ENCODE measurements around the gene ISYNA1.
A peak's percentile ranks its signal among the peaks of the same experiment; 100 is the strongest.

Gene ISYNA1

GRCh38 chr19:18443831-18444230 is 5.9 kb upstream of the ISYNA1 start:
- DNase-seq (ENCODE audit: low read depth), result no peak

GRCh38 chr19:18443406-18443805 is 5.5 kb upstream of the ISYNA1 start:
- DNase-seq (ENCODE audit: low read depth), result no peak

DNA sequence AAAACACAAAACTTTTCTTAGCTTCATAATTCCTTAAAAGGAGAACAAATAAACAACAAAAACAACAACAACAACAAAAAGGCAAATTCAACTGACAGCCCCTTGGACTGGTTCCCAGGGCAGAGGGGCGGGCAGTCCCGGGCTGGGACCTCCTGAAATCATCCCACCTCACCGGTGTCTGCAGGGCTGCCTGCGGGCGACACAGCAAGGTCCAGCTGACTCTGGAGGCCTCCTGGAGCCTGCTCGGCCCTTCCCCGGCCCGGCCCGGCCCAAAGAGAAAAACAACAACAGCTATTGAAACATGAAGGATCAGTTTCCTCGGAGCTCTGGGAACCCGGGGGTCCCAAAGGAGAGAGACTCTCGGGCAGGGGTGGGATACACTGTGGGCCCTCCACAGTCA is 5.0 kb upstream of the ISYNA1 start:
- DNase-seq (ENCODE audit: low read depth), result no peak

GRCh38 chr19:18441804-18442788 is 4.2 kb upstream of the ISYNA1 start:
- no peak for DNase-seq (ENCODE audit: low read depth)

DNA sequence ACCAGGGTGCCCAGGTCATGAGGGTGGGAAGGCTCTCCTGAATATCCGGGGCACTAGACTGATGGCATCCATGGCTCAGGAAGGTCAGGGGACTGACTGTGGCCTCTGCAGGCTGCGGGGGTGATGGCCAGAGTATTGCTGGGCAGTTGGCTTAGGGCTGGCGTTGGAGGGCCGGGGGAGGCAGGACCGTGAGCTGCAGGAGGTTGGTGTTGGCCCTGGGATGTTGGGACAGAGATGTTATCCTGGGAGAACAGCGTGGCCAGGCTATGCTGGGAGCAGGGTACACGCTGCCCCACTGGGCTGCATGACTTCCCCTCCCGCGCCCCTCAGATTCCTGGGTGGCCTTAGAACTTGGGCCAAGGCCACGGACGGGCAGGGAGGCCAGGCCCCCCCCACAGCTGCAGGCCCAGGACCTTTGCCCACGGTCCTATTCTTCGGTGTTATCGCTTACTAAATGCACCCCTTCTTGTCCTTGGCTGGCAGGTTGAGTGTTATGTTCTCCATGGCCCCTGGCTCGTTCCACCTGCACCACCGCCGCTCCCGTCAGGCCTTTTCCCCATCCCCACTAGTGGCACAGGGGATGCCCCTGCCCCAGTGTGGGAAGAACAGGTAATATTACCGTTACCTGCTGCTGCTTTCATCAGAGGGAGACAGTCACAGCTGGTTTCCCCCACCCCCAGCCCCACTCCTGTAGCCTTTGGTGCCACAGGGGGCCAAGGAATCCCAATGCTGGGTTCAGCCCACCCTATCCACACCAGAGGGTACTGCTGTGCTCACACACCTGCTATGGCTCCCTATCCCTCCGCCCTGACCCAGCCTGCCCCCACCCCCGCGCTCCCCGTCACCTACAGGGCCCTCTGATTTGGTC is 3.2 kb upstream of the ISYNA1 start:
- no peak for DNase-seq (ENCODE audit: low read depth)

DNA sequence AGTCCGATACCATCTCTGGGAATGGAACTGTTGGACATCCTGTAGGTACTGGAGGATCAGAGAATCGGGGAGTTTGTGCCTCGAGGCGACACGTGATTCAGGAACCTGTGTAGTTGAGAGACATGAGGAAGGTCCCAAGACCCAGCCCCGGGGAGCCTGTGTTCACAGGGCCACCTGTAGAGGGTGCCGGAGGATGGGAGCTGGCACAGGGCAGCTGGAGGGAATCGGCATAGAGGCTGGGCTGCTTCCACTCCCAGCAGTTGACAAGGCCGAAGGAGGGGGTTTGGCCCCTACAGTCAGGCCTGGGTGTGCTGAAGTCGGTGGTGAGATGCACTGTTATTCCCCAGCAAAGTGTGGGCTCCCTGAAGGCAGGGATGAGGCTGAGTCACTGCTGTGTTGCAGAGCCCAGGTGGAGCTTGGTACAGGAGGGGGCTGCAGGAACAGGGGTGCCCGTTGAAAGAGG is 2.5 kb upstream of the ISYNA1 start:
- peak; percentile 56 for DNase-seq (ENCODE audit: low read depth)

DNA sequence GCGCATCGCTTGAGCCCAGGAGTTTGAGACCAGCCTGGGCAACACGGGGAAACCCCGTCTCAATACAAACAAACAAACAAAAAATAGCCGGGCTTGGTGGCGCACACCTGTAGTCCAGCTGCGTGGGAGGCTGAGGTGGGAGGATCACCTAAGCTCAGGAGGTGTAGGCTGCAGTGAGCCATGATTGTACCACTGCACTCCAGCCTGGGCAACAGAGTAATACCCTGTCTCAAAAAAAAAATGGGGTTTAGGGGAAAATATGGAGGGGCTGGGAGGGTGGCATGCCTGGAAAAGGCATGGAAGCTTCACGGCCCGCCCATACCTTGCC is 1.9 kb upstream of the ISYNA1 start:
- DNase-seq (ENCODE audit: low read depth), result no peak

DNA sequence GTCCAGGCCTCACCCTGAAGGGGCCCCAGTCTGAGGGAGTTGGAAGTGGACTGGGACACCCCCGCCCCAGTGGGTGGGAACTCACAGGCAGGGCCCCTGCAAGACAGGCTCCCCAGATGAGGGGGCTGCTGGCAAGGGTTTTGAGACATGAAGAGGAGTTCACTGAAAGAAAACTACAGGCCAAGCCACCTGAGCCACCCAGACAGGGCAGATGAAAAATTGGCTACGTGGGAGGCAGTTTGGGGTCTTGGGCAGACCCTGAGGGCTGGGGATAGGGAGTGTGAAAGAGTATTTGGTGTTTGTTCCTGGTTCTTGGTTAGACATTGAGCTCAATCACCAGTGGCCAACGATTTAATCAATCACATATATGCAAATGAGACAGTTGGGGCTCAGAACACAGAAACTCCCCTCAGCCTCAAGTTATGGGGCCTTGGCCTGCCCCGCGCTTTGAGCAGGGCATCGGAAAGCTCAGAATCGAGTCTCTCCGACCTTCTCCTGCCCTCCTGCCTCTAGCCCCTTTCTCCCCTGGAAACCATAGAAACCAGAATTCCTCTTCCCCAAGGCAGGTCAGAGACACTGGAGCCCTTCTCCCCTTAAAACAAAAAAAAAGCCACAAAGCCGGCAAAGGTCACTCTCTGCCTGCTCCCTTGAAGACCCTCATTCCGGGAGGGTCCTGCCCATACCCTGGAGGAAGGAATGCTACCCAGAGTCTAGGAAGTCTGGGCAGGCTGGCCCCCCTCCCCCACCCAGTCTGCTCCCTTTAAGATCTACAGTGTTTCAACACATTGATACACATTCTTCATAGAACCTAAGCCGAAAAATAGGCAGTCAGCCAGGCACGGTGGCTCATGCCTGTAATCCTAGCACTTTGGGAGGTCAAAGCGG is 1.3 kb upstream of the ISYNA1 start:
- DNase-seq (ENCODE audit: low read depth), result peak; percentile 52

DNA sequence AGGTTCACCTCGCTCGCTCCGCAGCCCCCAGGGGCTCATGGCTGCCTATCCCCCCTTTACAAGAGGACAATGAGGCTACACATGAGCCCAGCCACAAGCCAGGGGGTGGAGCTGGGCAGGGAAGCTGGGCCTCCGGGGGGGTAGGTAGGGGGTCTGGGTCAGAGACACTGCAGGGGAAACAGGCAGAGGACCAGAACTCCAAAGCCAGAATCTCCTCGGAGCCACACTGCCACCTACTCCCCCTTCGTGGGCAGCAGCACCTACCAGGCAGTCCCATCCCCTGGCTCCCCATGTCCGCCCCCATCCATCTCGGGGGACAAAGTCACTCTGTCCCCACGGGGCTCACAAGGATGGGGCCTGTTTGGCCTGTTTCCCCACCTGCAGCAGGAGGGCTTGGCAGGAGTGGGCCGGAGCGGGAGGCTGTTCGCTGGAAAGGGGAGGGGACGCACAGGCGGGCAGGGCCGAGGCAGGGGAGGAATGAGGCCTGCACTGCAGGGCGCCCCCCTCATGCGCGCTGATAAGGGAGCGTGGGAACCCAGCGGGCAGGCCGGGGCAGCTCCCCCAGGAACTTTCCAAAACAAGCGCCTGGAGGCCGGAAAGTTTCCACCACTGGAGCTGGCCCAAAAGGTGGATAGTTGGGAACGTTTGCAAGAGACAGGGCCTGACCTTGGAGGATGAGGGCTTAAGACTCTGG is 545 bp upstream of the ISYNA1 start:
- no peak for DNase-seq (ENCODE audit: low read depth)

GRCh38 chr19:18436671-18437490 is 1.1 kb downstream of the ISYNA1 start:
- peak; percentile 84 for DNase-seq (ENCODE audit: low read depth)

- no peak for DNase-seq (ENCODE audit: low read depth)
Observed at GRCh38 chr19:18435842-18436670, 1.9 kb downstream of the ISYNA1 start.

GRCh38 chr19:18435178-18435841 is 2.6 kb downstream of the ISYNA1 start:
- no peak for DNase-seq (ENCODE audit: low read depth)

DNA sequence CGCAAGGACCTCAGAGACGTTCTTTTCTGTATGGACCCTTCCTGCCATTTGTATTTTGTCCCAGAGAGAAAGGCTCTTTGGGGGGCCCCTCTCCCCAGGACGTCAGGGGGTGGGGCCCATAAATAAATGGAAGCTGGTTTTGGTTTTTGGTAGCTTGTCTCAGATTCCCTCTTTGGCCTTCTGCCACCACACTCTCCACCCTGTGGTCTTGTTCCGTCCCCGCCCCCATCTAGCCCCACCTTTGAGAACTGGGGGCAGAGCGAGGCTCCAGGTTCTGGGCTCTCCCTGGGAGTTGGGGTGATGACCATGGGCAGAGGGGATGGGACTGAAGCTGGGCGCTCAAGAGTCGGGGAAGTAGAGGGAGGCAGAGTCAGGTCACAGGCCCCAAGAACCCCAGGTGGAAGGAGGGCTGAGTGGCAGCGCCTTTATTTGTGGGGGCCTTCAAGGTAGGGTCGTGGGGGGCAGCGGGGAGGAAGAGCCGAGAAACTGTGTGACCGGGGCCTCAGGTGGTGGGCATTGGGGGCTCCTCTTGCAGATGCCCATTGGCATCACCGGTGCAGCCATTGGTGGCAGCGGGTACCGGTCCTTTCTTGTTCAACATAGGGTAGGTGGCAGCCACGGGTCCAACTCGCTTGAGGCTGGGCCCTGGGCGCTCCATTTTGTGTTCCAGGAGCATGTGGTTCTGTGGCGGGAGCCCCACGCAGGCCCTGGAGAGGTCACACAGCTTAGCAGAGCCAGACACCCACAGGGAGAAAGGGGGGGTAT is 3.3 kb downstream of the ISYNA1 start:
- no peak for DNase-seq (ENCODE audit: low read depth)

- DNase-seq (ENCODE audit: low read depth), result no peak
Observed at GRCh38 chr19:18433735-18434398, 4.1 kb downstream of the ISYNA1 start.

DNA sequence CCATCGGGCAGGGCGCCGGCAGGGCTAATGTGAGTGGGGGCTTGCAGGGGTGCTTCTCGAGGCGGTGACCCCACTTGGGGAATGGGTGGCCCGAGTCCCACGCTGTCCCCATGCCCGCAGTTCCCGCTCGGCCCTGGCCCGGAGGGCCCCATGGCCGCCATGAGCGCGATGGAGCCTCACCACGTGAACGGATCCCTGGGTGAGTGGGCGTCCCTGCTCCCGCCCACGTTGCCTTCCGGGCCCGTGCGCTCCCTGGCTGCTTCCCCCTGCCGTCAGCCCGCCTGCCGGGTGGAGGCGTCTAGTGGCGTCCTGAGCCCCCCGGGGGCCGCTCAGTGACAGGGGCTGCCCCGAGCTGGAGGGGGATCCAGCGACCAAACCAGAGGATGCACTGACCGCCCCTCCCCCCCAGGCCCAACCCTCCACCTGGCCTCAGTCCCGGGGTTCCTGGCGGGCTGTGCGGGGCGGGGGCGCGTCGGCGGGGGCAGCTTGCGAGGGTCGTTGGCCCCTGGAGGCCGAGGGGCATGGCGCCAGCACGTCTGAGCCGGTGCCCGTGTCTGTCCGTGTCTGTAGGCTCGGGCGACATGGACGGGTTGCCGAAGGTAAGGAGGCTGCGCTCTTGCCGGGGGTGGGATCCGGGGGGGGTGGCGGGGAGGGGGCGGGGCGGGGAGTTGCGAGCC is 4.8 kb downstream of the ISYNA1 start:
- no peak for DNase-seq (ENCODE audit: low read depth)

GRCh38 chr19:18432275-18433014 is 5.5 kb downstream of the ISYNA1 start:
- no peak for DNase-seq (ENCODE audit: low read depth)
